HG02678 (cell line): Measurements from ENCODE around the gene CRNN.

Experiments used
- ATAC-seq: cut with Tn5 transposase; IDR thresholded peaks from one replicate; pipeline ENCODE4 v1.9.1; 2021; ENCODE audit warnings: mild to moderate bottlenecking, moderate library complexity; ENCODE audit not compliant: unreplicated experiment

Gene CRNN

GRCh38 chr1:152426731-152427130 is 12.7 kb upstream of the CRNN start:
- no peak for ATAC-seq

- ATAC-seq = no peak
These were observed 5.9 kb upstream of the CRNN start for GRCh38 chr1:152419917-152420316.

GRCh38 chr1:152415454-152416227 is 1.6 kb upstream of the CRNN start:
- ATAC-seq = no peak

GRCh38 chr1:152412756-152413155 is 1.3 kb downstream of the CRNN start:
- no peak for ATAC-seq

DNA sequence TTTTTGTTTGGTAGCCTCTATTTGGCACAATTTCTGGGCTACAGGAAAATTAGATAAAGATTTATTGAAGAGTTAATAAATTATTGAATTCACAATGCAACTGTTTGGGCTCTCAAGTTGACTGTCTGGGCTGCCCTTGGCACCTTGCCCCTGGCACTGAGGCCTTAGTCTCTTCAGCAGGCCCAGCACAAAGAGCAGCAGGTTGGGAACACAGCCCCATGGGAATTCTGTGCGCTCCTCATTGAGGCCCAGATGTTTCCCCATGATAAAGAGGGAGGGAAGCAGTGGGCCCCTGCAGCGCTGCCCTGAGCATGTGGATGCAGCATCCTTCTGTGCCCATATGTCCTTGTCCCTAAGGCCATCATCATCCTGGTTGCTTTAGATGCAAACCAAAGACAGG is 2.9 kb downstream of the CRNN start:
- ATAC-seq = no peak

DNA sequence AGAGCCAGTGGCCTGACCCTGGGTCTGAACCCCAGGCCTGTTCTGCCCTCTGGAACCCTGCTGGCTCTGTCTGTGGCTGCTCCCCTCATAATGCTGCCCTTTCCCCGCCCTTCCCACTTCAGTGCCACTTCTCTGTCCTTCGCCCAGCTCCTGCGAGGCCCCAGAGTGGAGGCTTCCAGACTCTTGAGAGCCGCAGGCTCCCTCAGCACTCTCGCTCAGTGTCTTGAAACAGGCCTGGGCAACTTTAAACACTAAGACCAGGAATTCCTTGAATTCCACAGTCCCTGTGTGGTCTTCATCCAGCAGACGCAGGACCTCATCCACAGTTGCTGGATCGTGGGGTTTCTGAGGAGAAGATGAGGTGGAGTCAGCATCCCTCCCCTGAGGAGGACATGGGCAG is 3.5 kb downstream of the CRNN start:
- ATAC-seq = no peak

DNA sequence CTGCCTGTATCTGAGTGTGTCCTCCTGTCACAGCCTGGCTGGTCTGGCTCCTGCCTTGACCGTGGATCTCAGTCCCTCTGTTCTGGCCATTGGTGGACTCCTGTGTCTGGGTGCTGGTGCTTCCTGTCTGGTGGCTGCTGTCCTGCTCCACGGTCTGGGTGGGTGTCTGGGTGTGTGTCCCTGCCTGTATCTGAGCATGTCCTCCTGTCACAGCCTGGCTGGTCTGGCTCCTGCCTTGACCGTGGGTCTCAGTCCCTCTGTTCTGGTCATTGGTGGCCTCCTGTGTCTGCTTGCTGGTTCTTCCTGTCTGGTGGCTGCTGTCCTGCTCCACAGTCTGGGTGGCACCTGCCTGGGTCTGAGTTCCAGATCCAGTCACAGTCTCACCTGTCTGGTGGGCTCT is 4.0 kb downstream of the CRNN start:
- no peak for ATAC-seq

DNA sequence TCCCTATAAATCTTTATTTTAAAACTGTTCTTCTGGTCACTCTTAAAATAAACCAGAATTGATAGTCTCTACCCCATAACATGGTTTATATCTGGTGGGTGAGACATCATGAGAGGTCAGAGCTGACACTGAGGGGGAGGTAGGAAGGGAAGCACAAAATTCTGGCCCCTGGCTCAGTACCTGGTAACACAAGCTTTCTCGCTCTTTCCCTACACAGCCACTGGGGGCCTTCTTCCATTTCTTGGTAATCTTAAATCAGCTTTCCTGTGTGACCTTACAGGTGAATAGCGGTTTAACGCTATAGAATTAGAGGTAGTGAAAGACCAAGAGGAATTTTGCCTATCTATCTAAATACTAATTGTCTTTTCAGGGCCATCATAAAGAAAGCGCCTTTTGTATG is 5.4 kb downstream of the CRNN start:
- no peak for ATAC-seq

DNA sequence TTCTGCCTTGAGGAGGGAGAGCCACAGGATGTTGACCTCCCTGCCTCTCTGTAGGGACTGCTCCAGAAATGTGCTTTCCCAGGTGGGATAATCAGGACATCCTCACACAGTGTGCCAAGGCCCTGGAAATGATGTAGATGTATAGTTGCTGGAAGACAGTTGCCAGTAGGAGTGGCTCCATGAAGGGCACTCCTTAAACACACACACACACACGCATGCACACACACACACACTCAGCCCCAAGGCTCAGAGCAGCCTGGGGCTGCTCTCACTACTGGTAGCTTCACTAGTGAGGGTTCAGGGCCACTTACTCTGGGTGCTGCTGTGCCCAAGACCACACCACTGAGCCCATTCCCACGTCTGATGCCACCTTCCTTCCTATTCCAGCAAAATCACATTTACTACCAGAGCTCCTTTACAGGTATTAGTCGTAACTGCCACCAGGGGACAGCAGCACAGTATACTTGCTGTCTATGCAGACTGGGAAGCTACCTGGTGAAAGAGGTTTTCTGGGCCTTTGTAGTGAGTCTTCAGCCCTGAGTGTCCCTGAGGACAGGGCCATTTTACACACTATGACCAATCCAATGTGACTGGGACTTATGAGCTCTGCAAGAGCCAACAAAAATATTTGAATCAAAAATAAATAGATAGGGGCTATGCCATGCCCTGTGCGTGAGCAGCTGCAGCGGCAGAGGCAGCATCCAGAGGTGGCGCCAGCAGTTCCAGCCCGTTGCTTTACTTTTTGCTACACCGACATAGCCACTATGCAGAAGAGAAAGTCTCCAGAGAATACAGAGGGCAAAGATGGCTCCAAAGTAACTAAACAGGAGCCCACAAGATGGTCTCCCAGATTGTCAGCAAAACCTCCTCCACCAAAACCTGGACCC is 15.0 kb downstream of the CRNN start:
- no peak for ATAC-seq

DNA sequence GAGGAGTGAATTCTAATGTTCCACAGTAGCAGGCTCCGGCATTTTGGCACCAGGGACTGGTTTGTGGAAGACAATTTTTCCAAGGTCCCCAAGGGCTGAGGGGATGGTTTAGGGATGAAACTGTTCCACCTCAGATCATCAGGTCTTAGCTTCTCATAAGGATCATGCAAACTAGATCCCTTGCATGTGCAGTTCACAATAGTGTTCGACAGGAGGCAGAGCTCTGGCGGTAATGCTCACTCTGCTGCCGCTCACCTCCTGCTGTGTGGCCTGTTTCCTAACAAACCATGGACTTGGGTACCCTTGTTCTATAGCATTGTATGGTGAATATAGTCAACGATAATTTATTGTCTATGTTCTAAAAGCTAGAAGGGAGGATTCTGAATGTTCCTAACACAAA is 16.6 kb downstream of the CRNN start:
- ATAC-seq = no peak

- no peak for ATAC-seq
These were observed 19.9 kb downstream of the CRNN start for GRCh38 chr1:152394151-152394550.

DNA sequence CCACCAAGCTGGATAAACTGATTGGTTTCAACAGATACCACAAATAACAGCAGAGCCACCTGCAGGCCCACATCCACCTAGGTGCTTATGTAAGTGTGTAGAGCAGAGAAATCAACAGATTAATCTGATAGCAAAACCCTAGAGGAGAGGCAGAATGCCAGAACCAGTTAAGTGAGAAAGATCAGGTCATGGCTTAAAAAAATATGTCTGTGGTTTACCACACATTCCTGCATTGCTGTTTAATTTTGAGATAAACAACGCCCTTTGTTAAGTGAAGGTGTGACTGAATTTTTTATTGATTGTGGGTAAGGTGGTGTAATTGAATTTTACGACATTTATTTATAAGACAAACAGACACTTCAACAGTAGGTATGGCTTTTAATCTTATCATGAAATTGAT is 21.2 kb downstream of the CRNN start:
- no peak for ATAC-seq

DNA sequence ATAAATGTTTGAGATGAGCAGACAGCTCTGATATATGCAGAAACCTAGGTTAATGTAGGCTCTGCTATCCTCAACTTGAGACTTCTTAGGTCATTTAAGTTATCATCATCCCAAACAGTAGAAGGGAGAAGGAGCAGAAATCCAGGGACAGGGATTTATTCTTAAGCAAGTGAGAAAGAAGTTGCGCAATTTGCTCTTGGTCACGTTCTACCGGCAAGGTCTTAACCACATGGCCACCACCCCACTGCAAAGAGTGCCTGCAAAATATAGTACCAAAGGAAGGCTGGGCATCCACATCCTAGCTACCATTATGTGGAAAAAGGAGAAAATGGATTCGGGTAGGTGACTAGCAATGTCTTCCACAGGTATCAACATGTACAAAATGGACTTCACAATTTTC is 25.2 kb downstream of the CRNN start:
- ATAC-seq = no peak

DNA sequence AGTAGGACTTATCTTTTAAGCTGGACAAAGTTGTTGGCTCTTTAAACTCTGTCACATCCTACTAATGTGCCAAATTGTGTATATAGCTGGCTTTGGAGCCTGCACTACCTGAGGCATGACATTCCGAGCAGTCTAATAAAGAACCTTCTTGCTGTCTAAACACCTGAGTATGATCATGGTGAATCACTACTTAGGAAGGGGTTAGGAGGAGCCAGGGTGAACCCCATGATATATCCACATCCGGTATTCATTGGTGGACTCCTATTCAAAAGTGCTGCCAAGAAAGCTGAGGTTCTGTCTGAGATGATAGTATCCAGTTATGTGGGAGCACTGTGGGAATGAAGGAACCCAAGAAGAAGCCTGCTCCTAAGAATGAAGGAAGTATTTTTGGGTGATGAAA is 27.1 kb downstream of the CRNN start:
- no peak for ATAC-seq

- no peak for ATAC-seq
These were observed 33.1 kb downstream of the CRNN start for GRCh38 chr1:152380932-152381331.

GRCh38 chr1:152374451-152374850 is 39.6 kb downstream of the CRNN start:
- no peak for ATAC-seq

- no peak for ATAC-seq
These were observed 41.4 kb downstream of the CRNN start for GRCh38 chr1:152372672-152373071.

GRCh38 chr1:152367436-152367835 is 46.6 kb downstream of the CRNN start:
- no peak for ATAC-seq

DNA sequence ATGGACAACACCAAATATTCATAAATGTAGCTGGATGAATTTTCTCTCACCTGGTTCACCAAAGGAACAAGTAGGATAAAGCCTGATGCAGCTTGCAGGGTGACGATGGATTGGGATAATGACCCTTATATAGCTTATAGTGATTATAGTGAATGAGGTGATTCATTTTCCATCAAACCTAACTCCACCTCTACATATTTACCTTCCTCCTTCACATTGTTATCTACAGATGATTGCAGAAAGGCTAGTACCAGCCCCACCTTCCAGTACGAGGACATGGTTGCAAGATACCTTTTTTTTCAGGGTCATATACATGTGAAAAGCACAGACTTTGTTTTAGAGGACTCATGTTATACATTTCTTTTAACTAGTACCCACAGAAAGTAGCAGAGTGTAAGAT is 54.2 kb downstream of the CRNN start, which contains the start of gene FLG2:
Gene FLG2, minus strand, starts transcription at position 101 of the 400 bp plus-strand sequence. CDS start 1,122 bp downstream, outside the sequence.
- ATAC-seq = no peak
